GM23338 (cell line): ENCODE results near the gene RIOX2. TPM values are rescaled to one million over a fixed set of nuclear protein-coding genes. Genes with fewer than 3 reads are reported as not detected.

Source experiments
- ATAC-seq: fragments of 200-7000 bp; cut with Tn5 transposase; 3 replicates; pipeline ENCODE4 v1.9.1; 2020
- DNase-seq: peaks from one replicate; pipeline ENCODE4 v3.0.0-alpha.2; 2015; ENCODE audit warnings: low spot score
- H2AFZ ChIP-seq: fragments of 200-600 bp; sonication (generic); 2 replicates; pipeline ENCODE4 v1.8.0; 2016; ENCODE audit warnings: antibody characterized with exemption, mild to moderate bottlenecking, moderate library complexity
- H3F3A ChIP-seq: fragments of 200-600 bp; sonication (generic); replicated peaks from 2 replicates; pipeline ENCODE4 v1.8.0; 2017; ENCODE audit warnings: antibody characterized with exemption, mixed run types, low read depth
- H3K27ac ChIP-seq: fragments of 200-600 bp; sonication (generic); 2 replicates; pipeline ENCODE4 v1.6.1; 2016; ENCODE audit warnings: low read depth
- H3K27me3 ChIP-seq: fragments of 200-600 bp; sonication (generic); 2 replicates; pipeline ENCODE4 v1.8.0; 2016; ENCODE audit warnings: mild to moderate bottlenecking, mixed run types, moderate library complexity; ENCODE audit not compliant: insufficient read depth
- H3K36me3 ChIP-seq: fragments of 200-600 bp; sonication (generic); 2 replicates; pipeline ENCODE4 v1.8.0; 2016; ENCODE audit warnings: mild to moderate bottlenecking; ENCODE audit not compliant: insufficient read depth
- H3K4me1 ChIP-seq: fragments of 200-600 bp; sonication (generic); 2 replicates; pipeline ENCODE4 v1.8.0; 2016; ENCODE audit warnings: mild to moderate bottlenecking, moderate library complexity; ENCODE audit not compliant: insufficient read depth
- H3K4me2 ChIP-seq: fragments of 200-600 bp; sonication (generic); 2 replicates; pipeline ENCODE4 v1.7.1; 2017; ENCODE audit warnings: mixed run types
- H3K4me3 ChIP-seq: fragments of 200-600 bp; sonication (generic); 2 replicates; pipeline ENCODE4 v1.6.1; 2016; ENCODE audit warnings: mixed run types
- H3K79me2 ChIP-seq: fragments of 200-600 bp; sonication (generic); replicated peaks from 2 replicates; pipeline ENCODE4 v1.8.0; 2017; ENCODE audit warnings: mild to moderate bottlenecking; ENCODE audit not compliant: insufficient read depth
- H3K9me2 ChIP-seq: fragments of 200-600 bp; sonication (generic); 2 replicates; pipeline ENCODE4 v1.8.0; 2017; ENCODE audit not compliant: insufficient read depth
- H4K20me1 ChIP-seq: fragments of 200-600 bp; sonication (generic); replicated peaks from 2 replicates; pipeline ENCODE4 v1.8.0; 2017; ENCODE audit warnings: mild to moderate bottlenecking; ENCODE audit not compliant: insufficient read depth
- H3K27ac Mint-ChIP-seq: 2 replicates; pipeline ENCODE4 v1.8.0; 2020; ENCODE audit warnings: inconsistent platforms, mild to moderate bottlenecking, moderate library complexity, mixed read lengths
- H3K27me3 Mint-ChIP-seq: 3 replicates; pipeline ENCODE4 v1.8.0; 2022; ENCODE audit warnings: low read depth, mild to moderate bottlenecking, moderate library complexity, mixed read lengths, inconsistent platforms; ENCODE audit not compliant: insufficient read depth, poor library complexity
- H3K36me3 Mint-ChIP-seq: 3 replicates; pipeline ENCODE4 v1.8.0; 2021; ENCODE audit warnings: low read depth, mild to moderate bottlenecking, inconsistent platforms, moderate library complexity, mixed read lengths
- H3K4me1 Mint-ChIP-seq: 3 replicates; pipeline ENCODE4 v1.8.0; 2020; ENCODE audit warnings: mild to moderate bottlenecking, inconsistent platforms, mixed read lengths
- H3K4me3 Mint-ChIP-seq: 3 replicates; pipeline ENCODE4 v1.8.0; 2021; ENCODE audit warnings: moderate library complexity, mild to moderate bottlenecking, inconsistent platforms, mixed read lengths
- H3K9me3 Mint-ChIP-seq: 3 replicates; pipeline ENCODE4 v1.8.0; 2020; ENCODE audit warnings: moderate library complexity, mild to moderate bottlenecking, inconsistent platforms, mixed read lengths
- CREB1 ChIP-seq: fragments of 250-450 bp; sonication (Bioruptor Pico); IDR thresholded peaks from 2 replicates; pipeline ENCODE4 v1.5.0; 2020; ENCODE audit warnings: low read depth, mild to moderate bottlenecking, moderate library complexity
- EZH2 ChIP-seq: fragments of 200-600 bp; sonication (generic); IDR thresholded peaks from one replicate; pipeline ENCODE4 v1.8.0; 2017; ENCODE audit warnings: antibody characterized with exemption, mild to moderate bottlenecking, low read depth; ENCODE audit not compliant: unreplicated experiment
- EZH2phosphoT487 ChIP-seq: fragments of 200-600 bp; sonication (generic); IDR thresholded peaks from one replicate; pipeline ENCODE4 v1.8.1; 2018; ENCODE audit warnings: antibody characterized with exemption; ENCODE audit not compliant: unreplicated experiment
- JUNB ChIP-seq: IDR thresholded peaks from one replicate; pipeline ENCODE4 v1.6.1; 2016; ENCODE audit warnings: antibody characterized with exemption; ENCODE audit not compliant: unreplicated experiment
- NANOG ChIP-seq: IDR thresholded peaks from 2 replicates; pipeline ENCODE4 v1.6.1; 2016; ENCODE audit warnings: antibody characterized with exemption, borderline replicate concordance
- POLR2AphosphoS5 ChIP-seq: IDR thresholded peaks from 2 replicates; pipeline ENCODE4 v1.6.1; 2016; ENCODE audit warnings: antibody characterized with exemption, low read depth
- STAT1 ChIP-seq: IDR thresholded peaks from one replicate; pipeline ENCODE4 v1.6.1; 2016; ENCODE audit warnings: antibody characterized with exemption; ENCODE audit not compliant: unreplicated experiment
- ZNF114 ChIP-seq: fragments of 250-450 bp; sonication (Bioruptor Pico); IDR thresholded peaks from 2 replicates; pipeline ENCODE4 v1.5.0; 2020; ENCODE audit warnings: mild to moderate bottlenecking, moderate library complexity
- ZNF331 ChIP-seq: fragments of 250-450 bp; sonication (Bioruptor Pico); IDR thresholded peaks from 2 replicates; pipeline ENCODE4 v1.5.0; 2020; ENCODE audit warnings: low read depth, mild to moderate bottlenecking, moderate library complexity
- polyA plus RNA-seq: library from polyadenylated mRNA; unstranded; fragments of >200 nt; fragmentation: Nextera tagmentation; extraction: Ambion mirVana; gene quantifications from 2 replicates; pipeline ENCODE4 v1.2.1, GENCODE V29; 2016
- total RNA-seq: library from RNA; depleted of rRNA; stranded (reverse); fragments of >200 nt; shearing (Covaris generic); gene quantifications from 2 replicates; pipeline ENCODE4 v1.2.3, GENCODE V29; 2014
- TF ChIP-seq, protein P1 (sequence below): IDR thresholded peaks from one replicate; pipeline ENCODE4 v1.6.1; 2018; ENCODE audit warnings: antibody characterized with exemption; ENCODE audit not compliant: unreplicated experiment
- TF ChIP-seq, protein P2 (sequence below), 2 experiments: fragments of 200-600 bp in 1 of 2; sonication (generic) in 1 of 2; conservative IDR thresholded peaks; 2 replicates each; pipeline versions ENCODE4 v1.5.1 to v1.6.1; 2016 to 2017; ENCODE audit warnings: antibody characterized with exemption in 2 of 2, low read depth in 2 of 2, mild to moderate bottlenecking in 2 of 2, moderate library complexity in 1 of 2
- TF ChIP-seq, protein P3 (sequence below): fragments of 250-450 bp; sonication (Bioruptor Pico); IDR thresholded peaks from 2 replicates; pipeline ENCODE4 v1.5.0; 2020; ENCODE audit warnings: mild to moderate bottlenecking, moderate library complexity
- TF ChIP-seq, protein P4 (sequence below): IDR thresholded peaks from 2 replicates; pipeline ENCODE4 v1.6.1; 2016; ENCODE audit warnings: antibody characterized with exemption

RIOX2 gene
- total and polyA plus RNA-seq, 2 experiments from 2014 or later, result 9.0 to 10.7 TPM

DNA sequence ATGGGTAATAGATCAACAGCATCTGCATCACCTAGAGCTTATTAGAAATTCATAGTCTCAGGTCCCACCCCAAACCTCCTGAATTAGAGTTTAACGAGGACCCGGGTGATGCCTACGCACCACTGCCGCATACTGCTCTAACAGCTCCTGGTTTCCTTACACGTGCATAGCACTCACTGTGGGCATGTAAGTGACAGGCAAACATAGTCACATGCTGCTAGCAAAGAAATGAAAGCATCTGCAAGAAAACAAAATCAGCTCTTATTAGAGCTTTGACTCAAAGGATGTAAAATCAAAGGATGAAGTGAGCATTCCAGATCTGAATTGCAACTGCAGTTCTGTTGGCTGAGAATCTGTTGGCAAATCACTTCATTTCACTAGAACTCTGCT is 19.1 kb upstream of the RIOX2 start:
- no peak overlapping the region for H3K4me3 Mint-ChIP-seq
- no peaks in the 10 kb centered on the region for H4K20me1 ChIP-seq
- 0 out of 2 replicates have a peak, but pooled peaks cover 3% of the 10 kb centered on the region for H3F3A ChIP-seq
- no peaks in the 10 kb centered on the region for H3K9me3 Mint-ChIP-seq
- DNase-seq (no peak), ATAC-seq (no peak)
- no peaks in the 10 kb centered on the region for H3K36me3 ChIP-seq
- TF ChIP-seq, protein P1, sequence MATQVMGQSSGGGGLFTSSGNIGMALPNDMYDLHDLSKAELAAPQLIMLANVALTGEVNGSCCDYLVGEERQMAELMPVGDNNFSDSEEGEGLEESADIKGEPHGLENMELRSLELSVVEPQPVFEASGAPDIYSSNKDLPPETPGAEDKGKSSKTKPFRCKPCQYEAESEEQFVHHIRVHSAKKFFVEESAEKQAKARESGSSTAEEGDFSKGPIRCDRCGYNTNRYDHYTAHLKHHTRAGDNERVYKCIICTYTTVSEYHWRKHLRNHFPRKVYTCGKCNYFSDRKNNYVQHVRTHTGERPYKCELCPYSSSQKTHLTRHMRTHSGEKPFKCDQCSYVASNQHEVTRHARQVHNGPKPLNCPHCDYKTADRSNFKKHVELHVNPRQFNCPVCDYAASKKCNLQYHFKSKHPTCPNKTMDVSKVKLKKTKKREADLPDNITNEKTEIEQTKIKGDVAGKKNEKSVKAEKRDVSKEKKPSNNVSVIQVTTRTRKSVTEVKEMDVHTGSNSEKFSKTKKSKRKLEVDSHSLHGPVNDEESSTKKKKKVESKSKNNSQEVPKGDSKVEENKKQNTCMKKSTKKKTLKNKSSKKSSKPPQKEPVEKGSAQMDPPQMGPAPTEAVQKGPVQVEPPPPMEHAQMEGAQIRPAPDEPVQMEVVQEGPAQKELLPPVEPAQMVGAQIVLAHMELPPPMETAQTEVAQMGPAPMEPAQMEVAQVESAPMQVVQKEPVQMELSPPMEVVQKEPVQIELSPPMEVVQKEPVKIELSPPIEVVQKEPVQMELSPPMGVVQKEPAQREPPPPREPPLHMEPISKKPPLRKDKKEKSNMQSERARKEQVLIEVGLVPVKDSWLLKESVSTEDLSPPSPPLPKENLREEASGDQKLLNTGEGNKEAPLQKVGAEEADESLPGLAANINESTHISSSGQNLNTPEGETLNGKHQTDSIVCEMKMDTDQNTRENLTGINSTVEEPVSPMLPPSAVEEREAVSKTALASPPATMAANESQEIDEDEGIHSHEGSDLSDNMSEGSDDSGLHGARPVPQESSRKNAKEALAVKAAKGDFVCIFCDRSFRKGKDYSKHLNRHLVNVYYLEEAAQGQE, result no peak
- TF ChIP-seq ZNF331 (CRISPR knock-in tag) (no peak), EZH2 (no peak), EZH2phosphoT487 (no peak), NANOG (no peak), CREB1 (CRISPR knock-in tag) (no peak), JUNB (no peak), STAT1 (no peak), POLR2AphosphoS5 (no peak), ZNF114 (CRISPR knock-in tag) (no peak)
- TF ChIP-seq, protein P2, sequence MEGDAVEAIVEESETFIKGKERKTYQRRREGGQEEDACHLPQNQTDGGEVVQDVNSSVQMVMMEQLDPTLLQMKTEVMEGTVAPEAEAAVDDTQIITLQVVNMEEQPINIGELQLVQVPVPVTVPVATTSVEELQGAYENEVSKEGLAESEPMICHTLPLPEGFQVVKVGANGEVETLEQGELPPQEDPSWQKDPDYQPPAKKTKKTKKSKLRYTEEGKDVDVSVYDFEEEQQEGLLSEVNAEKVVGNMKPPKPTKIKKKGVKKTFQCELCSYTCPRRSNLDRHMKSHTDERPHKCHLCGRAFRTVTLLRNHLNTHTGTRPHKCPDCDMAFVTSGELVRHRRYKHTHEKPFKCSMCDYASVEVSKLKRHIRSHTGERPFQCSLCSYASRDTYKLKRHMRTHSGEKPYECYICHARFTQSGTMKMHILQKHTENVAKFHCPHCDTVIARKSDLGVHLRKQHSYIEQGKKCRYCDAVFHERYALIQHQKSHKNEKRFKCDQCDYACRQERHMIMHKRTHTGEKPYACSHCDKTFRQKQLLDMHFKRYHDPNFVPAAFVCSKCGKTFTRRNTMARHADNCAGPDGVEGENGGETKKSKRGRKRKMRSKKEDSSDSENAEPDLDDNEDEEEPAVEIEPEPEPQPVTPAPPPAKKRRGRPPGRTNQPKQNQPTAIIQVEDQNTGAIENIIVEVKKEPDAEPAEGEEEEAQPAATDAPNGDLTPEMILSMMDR (conservative IDR thresholded peaks at IDR 0.05; ENCODE audit: low read depth in 2 of 2), result no peak
- TF ChIP-seq, protein P3, sequence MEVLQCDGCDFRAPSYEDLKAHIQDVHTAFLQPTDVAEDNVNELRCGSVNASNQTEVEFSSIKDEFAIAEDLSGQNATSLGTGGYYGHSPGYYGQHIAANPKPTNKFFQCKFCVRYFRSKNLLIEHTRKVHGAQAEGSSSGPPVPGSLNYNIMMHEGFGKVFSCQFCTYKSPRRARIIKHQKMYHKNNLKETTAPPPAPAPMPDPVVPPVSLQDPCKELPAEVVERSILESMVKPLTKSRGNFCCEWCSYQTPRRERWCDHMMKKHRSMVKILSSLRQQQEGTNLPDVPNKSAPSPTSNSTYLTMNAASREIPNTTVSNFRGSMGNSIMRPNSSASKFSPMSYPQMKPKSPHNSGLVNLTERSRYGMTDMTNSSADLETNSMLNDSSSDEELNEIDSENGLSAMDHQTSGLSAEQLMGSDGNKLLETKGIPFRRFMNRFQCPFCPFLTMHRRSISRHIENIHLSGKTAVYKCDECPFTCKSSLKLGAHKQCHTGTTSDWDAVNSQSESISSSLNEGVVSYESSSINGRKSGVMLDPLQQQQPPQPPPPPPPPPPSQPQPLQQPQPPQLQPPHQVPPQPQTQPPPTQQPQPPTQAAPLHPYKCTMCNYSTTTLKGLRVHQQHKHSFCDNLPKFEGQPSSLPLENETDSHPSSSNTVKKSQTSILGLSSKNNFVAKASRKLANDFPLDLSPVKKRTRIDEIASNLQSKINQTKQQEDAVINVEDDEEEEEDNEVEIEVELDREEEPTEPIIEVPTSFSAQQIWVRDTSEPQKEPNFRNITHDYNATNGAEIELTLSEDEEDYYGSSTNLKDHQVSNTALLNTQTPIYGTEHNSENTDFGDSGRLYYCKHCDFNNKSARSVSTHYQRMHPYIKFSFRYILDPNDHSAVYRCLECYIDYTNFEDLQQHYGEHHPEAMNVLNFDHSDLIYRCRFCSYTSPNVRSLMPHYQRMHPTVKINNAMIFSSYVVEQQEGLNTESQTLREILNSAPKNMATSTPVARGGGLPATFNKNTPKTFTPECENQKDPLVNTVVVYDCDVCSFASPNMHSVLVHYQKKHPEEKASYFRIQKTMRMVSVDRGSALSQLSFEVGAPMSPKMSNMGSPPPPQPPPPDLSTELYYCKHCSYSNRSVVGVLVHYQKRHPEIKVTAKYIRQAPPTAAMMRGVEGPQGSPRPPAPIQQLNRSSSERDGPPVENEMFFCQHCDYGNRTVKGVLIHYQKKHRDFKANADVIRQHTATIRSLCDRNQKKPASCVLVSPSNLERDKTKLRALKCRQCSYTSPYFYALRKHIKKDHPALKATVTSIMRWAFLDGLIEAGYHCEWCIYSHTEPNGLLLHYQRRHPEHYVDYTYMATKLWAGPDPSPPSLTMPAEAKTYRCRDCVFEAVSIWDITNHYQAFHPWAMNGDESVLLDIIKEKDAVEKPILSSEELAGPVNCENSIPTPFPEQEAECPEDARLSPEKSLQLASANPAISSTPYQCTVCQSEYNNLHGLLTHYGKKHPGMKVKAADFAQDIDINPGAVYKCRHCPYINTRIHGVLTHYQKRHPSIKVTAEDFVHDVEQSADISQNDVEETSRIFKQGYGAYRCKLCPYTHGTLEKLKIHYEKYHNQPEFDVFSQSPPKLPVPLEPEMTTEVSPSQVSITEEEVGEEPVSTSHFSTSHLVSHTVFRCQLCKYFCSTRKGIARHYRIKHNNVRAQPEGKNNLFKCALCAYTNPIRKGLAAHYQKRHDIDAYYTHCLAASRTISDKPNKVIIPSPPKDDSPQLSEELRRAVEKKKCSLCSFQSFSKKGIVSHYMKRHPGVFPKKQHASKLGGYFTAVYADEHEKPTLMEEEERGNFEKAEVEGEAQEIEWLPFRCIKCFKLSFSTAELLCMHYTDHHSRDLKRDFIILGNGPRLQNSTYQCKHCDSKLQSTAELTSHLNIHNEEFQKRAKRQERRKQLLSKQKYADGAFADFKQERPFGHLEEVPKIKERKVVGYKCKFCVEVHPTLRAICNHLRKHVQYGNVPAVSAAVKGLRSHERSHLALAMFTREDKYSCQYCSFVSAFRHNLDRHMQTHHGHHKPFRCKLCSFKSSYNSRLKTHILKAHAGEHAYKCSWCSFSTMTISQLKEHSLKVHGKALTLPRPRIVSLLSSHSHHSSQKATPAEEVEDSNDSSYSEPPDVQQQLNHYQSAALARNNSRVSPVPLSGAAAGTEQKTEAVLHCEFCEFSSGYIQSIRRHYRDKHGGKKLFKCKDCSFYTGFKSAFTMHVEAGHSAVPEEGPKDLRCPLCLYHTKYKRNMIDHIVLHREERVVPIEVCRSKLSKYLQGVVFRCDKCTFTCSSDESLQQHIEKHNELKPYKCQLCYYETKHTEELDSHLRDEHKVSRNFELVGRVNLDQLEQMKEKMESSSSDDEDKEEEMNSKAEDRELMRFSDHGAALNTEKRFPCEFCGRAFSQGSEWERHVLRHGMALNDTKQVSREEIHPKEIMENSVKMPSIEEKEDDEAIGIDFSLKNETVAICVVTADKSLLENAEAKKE (CRISPR knock-in tag), result no peak
- TF ChIP-seq, protein P4, sequence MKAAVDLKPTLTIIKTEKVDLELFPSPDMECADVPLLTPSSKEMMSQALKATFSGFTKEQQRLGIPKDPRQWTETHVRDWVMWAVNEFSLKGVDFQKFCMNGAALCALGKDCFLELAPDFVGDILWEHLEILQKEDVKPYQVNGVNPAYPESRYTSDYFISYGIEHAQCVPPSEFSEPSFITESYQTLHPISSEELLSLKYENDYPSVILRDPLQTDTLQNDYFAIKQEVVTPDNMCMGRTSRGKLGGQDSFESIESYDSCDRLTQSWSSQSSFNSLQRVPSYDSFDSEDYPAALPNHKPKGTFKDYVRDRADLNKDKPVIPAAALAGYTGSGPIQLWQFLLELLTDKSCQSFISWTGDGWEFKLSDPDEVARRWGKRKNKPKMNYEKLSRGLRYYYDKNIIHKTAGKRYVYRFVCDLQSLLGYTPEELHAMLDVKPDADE, result no peak
- no peak overlapping the region for H3K4me3 ChIP-seq
- H3K27me3 ChIP-seq, result no peaks in the 10 kb centered on the region
- H3K27ac ChIP-seq, result no peak overlapping the region
- peaks cover 24% of the 10 kb centered on the region for H3K4me1 ChIP-seq
- no peak overlapping the region for H3K27ac Mint-ChIP-seq
- no peaks in the 10 kb centered on the region for H3K36me3 Mint-ChIP-seq
- H3K4me1 Mint-ChIP-seq, result peaks cover 32% of the 10 kb centered on the region
- H2AFZ ChIP-seq, result 0 out of 2 replicates have a peak overlapping the region, but pooled peaks have one; percentile 70
- no peaks in the 10 kb centered on the region for H3K79me2 ChIP-seq
- H3K9me2 ChIP-seq, result peaks cover 7% of the 10 kb centered on the region; the same call in 1 of the 2 replicates
- no peaks in the 10 kb centered on the region for H3K27me3 Mint-ChIP-seq
- no peak overlapping the region for H3K4me2 ChIP-seq
